ENCODE data around the gene ESR1.

The ESR1 gene

GRCh38 chr6:152173321-152173720 lies 365.8 kb downstream of the ESR1 start:
- no peaks in the 10 kb centered on the region for H3K27me3 ChIP-seq (ENCODE audit: insufficient read depth, low read length)
- H3K9ac ChIP-seq (ENCODE audit: low read depth, low read length), result no peak overlapping the region
- no peaks in the 10 kb centered on the region for H3K9me3 ChIP-seq (ENCODE audit: insufficient read depth, low read depth, low read length)
- no peak overlapping the region for H3K4me3 ChIP-seq (ENCODE audit: low read length)
- no peaks in the 10 kb centered on the region; the same call in 1 of the 2 replicates for H3K4me1 ChIP-seq (ENCODE audit: insufficient read depth, low read length)
- no peaks in the 10 kb centered on the region for H3K36me3 ChIP-seq (ENCODE audit: insufficient read depth, low read depth, low read length)
- no peak overlapping the region for H3K27ac ChIP-seq (ENCODE audit: low read length)

GRCh38 chr6:152173957-152174356 lies 366.5 kb downstream of the ESR1 start:
- no peak overlapping the region for H3K9ac ChIP-seq (ENCODE audit: low read depth, low read length)
- H3K4me3 ChIP-seq (ENCODE audit: low read length), result no peak overlapping the region
- H3K9me3 ChIP-seq (ENCODE audit: insufficient read depth, low read depth, low read length), result no peaks in the 10 kb centered on the region
- no peaks in the 10 kb centered on the region for H3K36me3 ChIP-seq (ENCODE audit: insufficient read depth, low read depth, low read length)
- H3K4me1 ChIP-seq (ENCODE audit: insufficient read depth, low read length), result no peaks in the 10 kb centered on the region; the same call in 1 of the 2 replicates
- H3K27ac ChIP-seq (ENCODE audit: low read length), result no peak overlapping the region
- H3K27me3 ChIP-seq (ENCODE audit: insufficient read depth, low read length), result no peaks in the 10 kb centered on the region

- H3K36me3 ChIP-seq (ENCODE audit: insufficient read depth, low read depth, low read length), result no peaks in the 10 kb centered on the region
- no peaks in the 10 kb centered on the region for H3K9me3 ChIP-seq (ENCODE audit: insufficient read depth, low read depth, low read length)
- no peak overlapping the region for H3K9ac ChIP-seq (ENCODE audit: low read depth, low read length)
- H3K4me1 ChIP-seq (ENCODE audit: insufficient read depth, low read length), result no peaks in the 10 kb centered on the region; the same call in 1 of the 2 replicates
- H3K4me3 ChIP-seq (ENCODE audit: low read length), result no peak overlapping the region
- H3K27ac ChIP-seq (ENCODE audit: low read length), result no peak overlapping the region
- no peaks in the 10 kb centered on the region for H3K27me3 ChIP-seq (ENCODE audit: insufficient read depth, low read length)
Observed at GRCh38 chr6:152176268-152176667, 368.8 kb downstream of the ESR1 start.

Measured in iPS-20b (cell line).